Hippocampal formation (tissue), 2 donors: Measurements from ENCODE around the gene SALL1.

Experiments used
- DNase-seq, 2 donors: peaks; one replicate each; lab custom pipeline; 2025; lab: John Stamatoyannopoulos, UW

SALL1 gene

GRCh38 chr16:51150888-51151320 lies at the start of gene SALL1:
Gene SALL1 (minus strand): TSS chr16:51151270. CDS start chr16:51151241, 29 bp downstream.
- peak in 1 of 2 donors; percentile 63 for DNase-seq

GRCh38 chr16:51200793-51201192 lies 49.7 kb upstream of the SALL1 start:
- no peak for DNase-seq

- DNase-seq = no peak
These were observed 47.1 kb upstream of the SALL1 start for GRCh38 chr16:51197953-51198748.

GRCh38 chr16:51193879-51194278 lies 42.8 kb upstream of the SALL1 start:
- no peak for DNase-seq

GRCh38 chr16:51184702-51185433 lies 33.8 kb upstream of the SALL1 start:
- no peak for DNase-seq

- DNase-seq = no peak
These were observed 30.4 kb upstream of the SALL1 start for GRCh38 chr16:51181503-51181811.

- no peak for DNase-seq
These were observed 29.8 kb upstream of the SALL1 start for GRCh38 chr16:51180719-51181502.

GRCh38 chr16:51175081-51175480 lies 24.0 kb upstream of the SALL1 start:
- no peak for DNase-seq

GRCh38 chr16:51172368-51172767 lies 21.3 kb upstream of the SALL1 start:
- no peak for DNase-seq

- DNase-seq = no peak
These were observed 17.7 kb upstream of the SALL1 start for GRCh38 chr16:51168755-51169154.

- DNase-seq = no peak
These were observed 16.3 kb upstream of the SALL1 start for GRCh38 chr16:51167170-51167895.

- no peak for DNase-seq
These were observed 15.5 kb upstream of the SALL1 start for GRCh38 chr16:51166541-51166940.

- DNase-seq = no peak
These were observed 15.0 kb upstream of the SALL1 start for GRCh38 chr16:51166091-51166490.

GRCh38 chr16:51165043-51165442 lies 14.0 kb upstream of the SALL1 start:
- DNase-seq = no peak

GRCh38 chr16:51164574-51164973 lies 13.5 kb upstream of the SALL1 start:
- DNase-seq = no peak

GRCh38 chr16:51163894-51164566 lies 13.0 kb upstream of the SALL1 start:
- no peak for DNase-seq

- DNase-seq = no peak
These were observed 12.3 kb upstream of the SALL1 start for GRCh38 chr16:51163366-51163765.

- no peak for DNase-seq
These were observed 10.5 kb upstream of the SALL1 start for GRCh38 chr16:51161440-51162195.

- no peak for DNase-seq
These were observed 8.8 kb upstream of the SALL1 start for GRCh38 chr16:51159865-51160264.

GRCh38 chr16:51159296-51159695 lies 8.2 kb upstream of the SALL1 start:
- no peak for DNase-seq

GRCh38 chr16:51157698-51158097 lies 6.6 kb upstream of the SALL1 start:
- no peak for DNase-seq
